H1 (cell line): Measurements from ENCODE around the gene STAM. TPM values are rescaled to one million over a fixed set of nuclear protein-coding genes. Genes with fewer than 3 reads are reported as not detected.
A peak's percentile ranks its signal among the peaks of the same experiment; 100 is the strongest.

Experiments used
- ATF2 ChIP-seq: IDR thresholded peaks from 2 replicates; pipeline ENCODE4 v1.6.1; 2012; ENCODE audit warnings: low read length, inconsistent platforms
- BACH1 ChIP-seq: IDR thresholded peaks from 2 replicates; pipeline ENCODE4 v1.6.1; 2012; ENCODE audit warnings: low read length, improper control_type of control experiment
- BRCA1 ChIP-seq: IDR thresholded peaks from 2 replicates; pipeline ENCODE4 v1.6.1; 2012; ENCODE audit warnings: low read depth, low read length, improper control_type of control experiment
- CHD7 ChIP-seq: fragments of 300-600 bp; sonication (generic); IDR thresholded peaks from 2 replicates; pipeline ENCODE4 v1.7.1; 2012; ENCODE audit warnings: low read length, moderate library complexity, mild to moderate bottlenecking, inconsistent platforms; ENCODE audit not compliant: insufficient replicate concordance
- JUND ChIP-seq: IDR thresholded peaks from 2 replicates; pipeline ENCODE4 v1.6.1; 2011; ENCODE audit warnings: mild to moderate bottlenecking, improper control_type of control experiment, low read length
- MAX ChIP-seq: IDR thresholded peaks from 2 replicates; pipeline ENCODE4 v1.6.1; 2012; ENCODE audit warnings: inconsistent platforms
- TEAD4 ChIP-seq: IDR thresholded peaks from 2 replicates; pipeline ENCODE4 v1.6.1; 2012; ENCODE audit warnings: low read depth, low read length, inconsistent platforms, mixed read lengths
- polyA plus RNA-seq, 7 experiments: library from polyadenylated mRNA; depleted of rRNA in 3 of 7; stranded (reverse) in 5 of 7; unstranded in 2 of 7; fragments of >200 nt in 5 of 7; fragments of 200-250 nt in 2 of 7; gene quantifications; 1 replicate in 5 of 7; 2 replicates in 1 of 7; 4 replicates in 1 of 7; pipeline versions ENCODE4 v1.2.1 to v1.2.3, GENCODE V29; 2011 to 2013; ENCODE audit warnings: missing spikeins in 2 of 7, mixed read lengths in 2 of 7
- total RNA-seq: library from RNA; stranded (reverse); fragmentation: NEBNext Ultra II Directional; extraction: Animal tissue kit (Norgen Biotek cat#: 25700); gene quantifications from 2 replicates; pipeline ENCODE4 v1.2.1, GENCODE V29; 2021

STAM gene
- total and polyA plus RNA-seq, 2 of the 8 experiments (the other 6 are each of a cell fraction or from before 2014, with no cell fraction given) = 22.0 to 27.8 TPM

- TF ChIP-seq CHD7 (peak; percentile 52), JUND (peak; percentile 56; the same call in 1 of the 2 replicates), MAX (no peak), ATF2 (peak; percentile 25; the same call in 1 of the 2 replicates), BACH1 (peak; percentile 72), BRCA1 (no peak), TEAD4 (peak; percentile 99)
Measured at GRCh38 chr10:17673471-17674061, 29.6 kb downstream of the STAM start (continued).
